ENCODE measurements around the gene JARID2. TPM values are rescaled to one million over a fixed set of nuclear protein-coding genes. Genes with fewer than 3 reads are reported as not detected.

The JARID2 gene
- total and polyA plus RNA-seq, 9 of the 15 experiments (the other 6 are each of a cell fraction or from before 2014, with no cell fraction given), result 5.0 to 29.0 (median 15.6) TPM

DNA sequence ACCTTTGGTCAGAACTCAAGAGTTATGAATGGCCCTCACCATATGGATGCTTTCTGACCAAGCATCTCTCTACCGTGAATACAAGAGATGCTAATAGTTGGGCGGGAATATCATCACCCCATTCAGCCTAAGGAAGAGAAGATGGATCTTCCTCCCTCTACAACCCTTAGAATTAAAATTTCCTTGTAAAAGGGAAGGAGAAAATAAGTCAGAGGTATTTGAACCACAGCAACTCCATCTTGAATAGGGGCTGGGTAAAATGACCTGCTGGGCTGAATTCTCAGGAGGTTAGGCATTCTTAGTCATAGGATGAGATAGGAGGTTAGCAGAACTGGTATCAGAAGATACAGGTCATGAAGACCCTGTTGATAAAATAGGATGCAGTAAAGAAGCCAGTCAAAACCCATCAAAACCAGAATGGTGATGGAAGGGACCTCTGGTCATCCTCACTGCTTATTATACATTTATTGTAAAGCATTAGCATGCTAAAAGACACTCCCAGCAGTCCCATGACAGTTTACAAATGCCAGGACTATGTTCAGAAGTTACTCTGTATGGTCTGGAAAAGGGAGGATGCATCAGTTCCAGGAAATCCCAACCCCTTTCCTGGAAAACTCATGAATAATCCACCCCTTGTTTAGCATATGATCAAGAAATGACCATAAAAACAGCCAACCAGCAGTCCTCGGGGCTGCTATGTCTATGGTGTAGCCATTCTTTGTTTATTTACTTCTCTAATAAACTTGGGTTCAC is 315.8 kb downstream of the JARID2 start (continued):
- TF ChIP-seq ZBTB40 (IDR thresholded peaks at IDR 0.05) (no peak), ZBTB40 (CRISPR knock-in tag; IDR thresholded peaks at IDR 0.05) (no peak), ZNF184 (CRISPR knock-in tag; IDR thresholded peaks at IDR 0.05) (no peak), TEAD1 (CRISPR knock-in tag; IDR thresholded peaks at IDR 0.05) (peak in 1 of 2 experiments; percentile 67; a peak in 1 of 4 replicates), IRF9 (tag; IDR thresholded peaks at IDR 0.05) (no peak), NEUROD1 (IDR thresholded peaks at IDR 0.05; ENCODE audit: borderline replicate concordance, low read depth, low read length, partially characterized antibody) (no peak), ZNF445 (CRISPR knock-in tag; IDR thresholded peaks at IDR 0.05; ENCODE audit: low read depth) (peak; percentile 87; the same call in 1 of the 2 replicates), NR2C1 (IDR thresholded peaks at IDR 0.05) (no peak), NR2C1 (tag; IDR thresholded peaks at IDR 0.05) (peak; percentile 81), ZNF766 (CRISPR knock-in tag; conservative IDR thresholded peaks at IDR 0.05) (0 out of 2 replicates have a peak, but pooled peaks have one; percentile 47), ZNF518B (CRISPR knock-in tag; IDR thresholded peaks at IDR 0.05) (0 out of 2 replicates have a peak, but pooled peaks have one; percentile 42), RB1 (IDR thresholded peaks at IDR 0.05; ENCODE audit: low read depth) (no peak), PHF20 (IDR thresholded peaks at IDR 0.05; ENCODE audit: partially characterized antibody) (no peak), SIRT6 (IDR thresholded peaks at IDR 0.05; ENCODE audit: low read depth, low read length) (no peak)

Measured in K562 (cell line).